ENCODE data around the gene CTNNA3.
A peak's percentile ranks its signal among the peaks of the same experiment; 100 is the strongest.

The CTNNA3 gene

GRCh38 chr10:66862687-66863258 is 833.2 kb downstream of the CTNNA3 start:
- no peak for DNase-seq (ENCODE audit: low spot score)

- DNase-seq (ENCODE audit: low spot score) = no peak
Observed at GRCh38 chr10:66860376-66860945, 835.5 kb downstream of the CTNNA3 start.

GRCh38 chr10:66852811-66853210 is 843.2 kb downstream of the CTNNA3 start:
- no peak for DNase-seq (ENCODE audit: low spot score)

- DNase-seq (ENCODE audit: low spot score) = no peak
Observed at GRCh38 chr10:66848856-66849255, 847.1 kb downstream of the CTNNA3 start.

GRCh38 chr10:66844176-66844942 is 851.6 kb downstream of the CTNNA3 start:
- no peak for DNase-seq (ENCODE audit: low spot score)

GRCh38 chr10:66843396-66843795 is 852.6 kb downstream of the CTNNA3 start:
- DNase-seq (ENCODE audit: low spot score) = no peak

- no peak for DNase-seq (ENCODE audit: low spot score)
Observed at GRCh38 chr10:66842867-66843266, 853.1 kb downstream of the CTNNA3 start.

- no peak for DNase-seq (ENCODE audit: low spot score)
Observed at GRCh38 chr10:66842371-66842770, 853.6 kb downstream of the CTNNA3 start.

- no peak for DNase-seq (ENCODE audit: low spot score)
Observed at GRCh38 chr10:66838656-66839055, 857.3 kb downstream of the CTNNA3 start.

GRCh38 chr10:66837990-66838389 is 858.0 kb downstream of the CTNNA3 start:
- DNase-seq (ENCODE audit: low spot score) = no peak

GRCh38 chr10:66837335-66837734 is 858.7 kb downstream of the CTNNA3 start:
- DNase-seq (ENCODE audit: low spot score) = no peak

- no peak for DNase-seq (ENCODE audit: low spot score)
Observed at GRCh38 chr10:66836771-66837170, 859.2 kb downstream of the CTNNA3 start.

- no peak for DNase-seq (ENCODE audit: low spot score)
Observed at GRCh38 chr10:66836057-66836456, 859.9 kb downstream of the CTNNA3 start.

- no peak for DNase-seq (ENCODE audit: low spot score)
Observed at GRCh38 chr10:66835400-66835799, 860.6 kb downstream of the CTNNA3 start.

GRCh38 chr10:66834802-66835201 is 861.2 kb downstream of the CTNNA3 start:
- no peak for DNase-seq (ENCODE audit: low spot score)

- DNase-seq (ENCODE audit: low spot score) = no peak
Observed at GRCh38 chr10:66833861-66834260, 862.1 kb downstream of the CTNNA3 start.

- no peak for DNase-seq (ENCODE audit: low spot score)
Observed at GRCh38 chr10:66832781-66833422, 863.1 kb downstream of the CTNNA3 start.

- no peak for DNase-seq (ENCODE audit: low spot score)
Observed at GRCh38 chr10:66828957-66829356, 867.0 kb downstream of the CTNNA3 start.

- DNase-seq (ENCODE audit: low spot score) = no peak
Observed at GRCh38 chr10:66827353-66827752, 868.6 kb downstream of the CTNNA3 start.

GRCh38 chr10:66823301-66823700 is 872.7 kb downstream of the CTNNA3 start:
- no peak for DNase-seq (ENCODE audit: low spot score)

- peak; percentile 80 for DNase-seq (ENCODE audit: low spot score)
Observed at GRCh38 chr10:66822801-66823200, 873.2 kb downstream of the CTNNA3 start.

- no peak for DNase-seq (ENCODE audit: low spot score)
Observed at GRCh38 chr10:66819691-66820090, 876.3 kb downstream of the CTNNA3 start.

GRCh38 chr10:66813122-66813521 is 882.9 kb downstream of the CTNNA3 start:
- no peak for DNase-seq (ENCODE audit: low spot score)
